Breast epithelium (tissue), 3 donors: ENCODE data around the gene MMAB.

Experiments used
- CTCF ChIP-seq, 3 donors: fragments of 450-650 bp; IDR thresholded peaks; one replicate each; pipeline ENCODE4 v1.5.1; 2016 to 2017; ENCODE audit warnings: antibody characterized with exemption in 3 of 3, mild to moderate bottlenecking in 3 of 3, moderate library complexity in 3 of 3
- POLR2A ChIP-seq: fragments of 450-650 bp; IDR thresholded peaks from one replicate; pipeline ENCODE4 v1.6.1; 2016; ENCODE audit warnings: antibody characterized with exemption, mild to moderate bottlenecking, moderate library complexity
- POLR2AphosphoS5 ChIP-seq, 3 donors: sonication (generic); formaldehyde crosslinking; IDR thresholded peaks; one replicate each; pipeline ENCODE4 v1.6.1; 2017; ENCODE audit warnings: antibody characterized with exemption in 3 of 3

- TF ChIP-seq POLR2A (no peak), POLR2AphosphoS5 (IDR thresholded peaks at IDR 0.05) (no peak), CTCF (IDR thresholded peaks at IDR 0.05) (no peak)
Measured at GRCh38 chr12:109558374-109559199, 14.7 kb downstream of the MMAB start.
